Epidermal melanocyte (primary cell): Measurements from ENCODE around the gene UROC1.

Source experiments
- DNase-seq: peaks from one replicate; pipeline ENCODE4 v3.0.0; 2011; ENCODE audit warnings: low spot score; ENCODE audit not compliant: insufficient read length

Gene UROC1

DNA sequence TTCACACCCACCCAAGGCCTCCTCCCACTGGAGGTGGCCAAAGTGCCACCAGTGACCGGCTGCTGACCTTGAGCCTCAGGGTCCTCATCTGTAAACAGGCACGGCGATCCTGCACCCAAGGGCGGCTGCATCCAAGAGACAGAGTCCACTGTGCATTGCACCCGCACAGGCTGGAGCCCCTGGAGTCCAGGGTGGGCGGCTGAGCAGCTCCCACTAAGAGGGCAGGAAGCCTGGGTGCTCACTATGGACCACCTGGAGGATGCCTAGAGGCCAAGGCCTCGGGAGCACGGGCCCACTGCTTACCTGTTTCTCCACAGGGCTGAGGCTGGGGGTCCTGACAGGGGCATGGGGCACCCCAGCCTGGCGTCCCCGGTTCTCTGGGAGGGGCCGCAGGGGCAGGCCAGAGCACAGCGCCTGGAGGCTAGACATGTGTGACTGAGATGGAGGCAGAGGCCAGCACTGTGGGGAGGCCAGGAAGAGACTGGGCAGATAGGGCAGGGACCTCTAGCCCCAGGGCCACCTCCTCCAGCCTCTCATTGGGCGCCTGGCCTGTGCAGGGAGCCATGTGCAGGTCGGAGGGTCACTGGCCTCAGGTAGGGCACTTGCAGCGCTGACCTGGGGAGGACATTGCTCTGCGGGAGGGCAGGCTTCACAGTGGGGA is at the start of gene UROC1:
Gene UROC1, minus strand, starts transcription at position 483 of the 661 bp plus-strand sequence. Its CDS starts 54 bp downstream, at position 429.
- no peak for DNase-seq

- no peak for DNase-seq
Measured at GRCh38 chr3:126562737-126563276, 45.2 kb upstream of the UROC1 start.

- no peak for DNase-seq
Measured at GRCh38 chr3:126558336-126559071, 40.9 kb upstream of the UROC1 start, which contains the start of gene C3orf22. Gene C3orf22 (minus strand): TSS chr3:126558932. CDS start chr3:126553390, 5,542 bp downstream.

DNA sequence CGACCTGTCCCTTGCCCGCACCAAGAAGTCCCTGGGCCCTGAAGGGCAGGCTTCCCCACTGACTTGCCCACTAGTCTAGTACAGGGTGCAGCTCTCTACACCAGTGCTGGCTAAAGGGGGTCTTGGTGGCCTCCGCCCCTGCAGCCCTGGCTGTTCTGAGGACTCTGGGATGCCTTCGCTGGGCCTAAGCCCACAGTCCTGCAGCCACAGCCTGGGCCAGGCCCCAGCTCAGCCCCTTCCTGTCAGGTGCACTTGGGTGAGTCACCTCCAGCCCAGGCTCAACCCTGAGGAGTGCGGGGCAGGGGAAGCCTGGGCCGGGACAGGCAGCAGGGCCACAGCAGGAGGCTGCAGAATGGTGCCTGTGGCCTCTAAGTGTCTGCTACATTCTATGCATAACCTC is 40.2 kb upstream of the UROC1 start:
- no peak for DNase-seq

GRCh38 chr3:126557415-126557745 is 39.8 kb upstream of the UROC1 start:
- DNase-seq, result no peak

DNA sequence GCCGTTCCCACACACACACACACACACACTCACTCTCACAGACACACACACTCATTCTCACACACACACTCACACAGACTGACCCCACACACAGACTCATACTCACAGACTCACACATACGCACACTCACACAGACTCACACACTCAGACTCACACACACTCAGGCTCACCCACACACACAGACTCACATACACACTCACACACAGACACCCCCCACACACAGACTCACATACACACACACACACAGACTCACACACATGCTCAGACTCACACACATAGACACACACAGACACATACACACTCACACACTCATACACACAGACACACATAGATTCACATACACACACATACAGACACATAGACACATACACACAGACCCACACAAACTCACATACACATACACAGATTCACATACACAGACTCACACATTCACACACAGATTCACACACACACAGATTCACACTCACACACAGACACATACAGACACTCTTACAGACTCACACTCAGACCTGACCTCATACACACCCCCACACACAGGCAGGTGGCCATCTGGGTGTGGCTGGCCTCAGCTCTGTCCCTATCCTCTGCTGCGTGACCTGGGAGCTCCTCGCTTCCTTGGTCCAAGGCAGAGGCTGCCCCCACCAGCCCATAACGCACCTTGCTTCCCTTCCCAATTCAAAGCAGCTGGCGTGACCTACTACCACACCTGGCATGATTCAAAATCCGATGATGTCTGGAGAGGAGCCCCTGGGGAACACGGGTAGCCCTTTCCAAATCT is 39.3 kb upstream of the UROC1 start:
- no peak for DNase-seq

GRCh38 chr3:126555795-126556636 is 38.4 kb upstream of the UROC1 start:
- DNase-seq, result no peak

DNA sequence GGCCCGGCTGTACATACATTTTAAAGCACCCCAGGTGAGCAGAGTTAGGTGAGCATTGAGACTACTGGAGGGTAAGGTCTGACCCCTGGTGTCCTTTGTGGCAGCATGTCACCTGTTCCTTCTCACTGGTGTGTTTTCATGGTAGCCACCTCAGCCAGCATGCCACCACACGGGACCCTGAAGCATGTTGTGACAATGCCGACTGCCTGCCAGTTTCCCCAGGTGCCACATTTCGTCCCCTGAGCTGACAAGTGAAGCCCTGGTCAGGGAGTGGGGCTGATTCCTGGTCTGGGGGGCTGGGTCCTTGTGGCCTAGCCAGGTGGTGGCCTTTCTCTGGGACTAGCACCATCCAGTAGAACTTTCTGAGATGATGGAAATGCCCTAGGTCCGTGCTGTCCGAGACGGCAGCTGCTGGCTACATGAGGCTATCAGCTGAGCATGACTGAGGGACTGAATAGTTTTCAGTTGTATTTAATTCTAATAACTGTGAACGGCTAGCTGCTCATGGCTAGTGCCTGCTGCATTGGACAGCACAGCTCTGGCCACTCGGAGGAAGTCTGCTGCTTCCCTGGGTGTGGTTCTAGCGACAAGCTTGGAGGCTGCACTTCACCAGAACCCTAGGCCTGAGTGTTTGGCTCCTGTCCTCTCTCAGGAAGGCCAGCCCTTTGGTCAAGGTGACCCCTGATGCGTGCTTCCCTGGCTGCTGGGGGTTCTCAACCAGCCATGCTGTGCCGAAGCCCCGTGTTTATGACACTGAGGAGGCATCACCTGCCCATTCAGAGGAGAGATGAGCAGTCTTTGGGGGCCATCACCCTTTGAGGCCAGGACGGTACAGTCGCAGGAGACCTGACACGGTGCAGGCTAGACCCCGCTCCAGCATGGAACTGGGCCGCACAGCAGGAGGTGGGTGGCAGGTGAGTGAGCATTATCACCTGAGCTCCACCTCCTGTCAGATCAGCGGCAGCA is 37.3 kb upstream of the UROC1 start:
- DNase-seq, result no peak

DNA sequence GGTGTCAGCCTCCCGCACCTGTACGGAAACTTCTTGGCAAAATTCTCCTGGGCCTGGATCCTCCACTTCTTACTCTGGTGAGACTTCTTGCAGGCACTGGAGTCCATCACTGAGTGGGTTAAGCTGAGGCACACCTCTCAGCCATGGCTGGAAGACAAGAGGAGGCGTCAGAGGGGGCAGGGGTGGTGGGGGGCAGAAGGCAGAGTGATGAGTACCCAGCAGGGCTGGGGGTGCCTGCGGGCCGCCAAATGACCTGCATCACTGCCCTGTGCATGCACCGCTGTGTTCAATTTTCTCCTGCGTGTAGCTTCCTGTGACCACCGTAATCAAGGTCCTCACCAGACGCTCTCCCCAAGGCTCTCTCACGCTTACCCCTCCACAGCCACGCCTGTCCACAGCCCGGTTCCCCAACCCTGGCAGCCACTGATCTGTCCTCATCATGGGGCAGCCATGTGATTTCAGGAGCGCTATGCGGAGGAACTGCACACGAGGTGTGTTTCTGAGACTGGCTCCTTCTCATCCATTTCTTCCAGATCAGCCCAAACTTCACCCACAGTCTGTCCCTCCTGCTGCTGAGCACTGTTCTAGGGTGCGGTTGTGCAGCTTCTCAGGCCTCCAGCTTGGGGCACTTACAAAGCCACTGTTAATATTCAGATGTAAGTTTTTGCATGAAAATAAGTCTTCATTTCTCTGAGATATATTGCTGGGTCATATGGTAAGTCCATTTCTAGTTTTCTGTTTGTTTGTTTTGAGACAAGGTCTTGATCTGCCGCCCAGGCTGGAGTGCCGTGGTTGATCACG is 35.9 kb upstream of the UROC1 start:
- DNase-seq, result no peak

GRCh38 chr3:126552688-126553283 is 35.2 kb upstream of the UROC1 start:
- DNase-seq, result no peak

DNA sequence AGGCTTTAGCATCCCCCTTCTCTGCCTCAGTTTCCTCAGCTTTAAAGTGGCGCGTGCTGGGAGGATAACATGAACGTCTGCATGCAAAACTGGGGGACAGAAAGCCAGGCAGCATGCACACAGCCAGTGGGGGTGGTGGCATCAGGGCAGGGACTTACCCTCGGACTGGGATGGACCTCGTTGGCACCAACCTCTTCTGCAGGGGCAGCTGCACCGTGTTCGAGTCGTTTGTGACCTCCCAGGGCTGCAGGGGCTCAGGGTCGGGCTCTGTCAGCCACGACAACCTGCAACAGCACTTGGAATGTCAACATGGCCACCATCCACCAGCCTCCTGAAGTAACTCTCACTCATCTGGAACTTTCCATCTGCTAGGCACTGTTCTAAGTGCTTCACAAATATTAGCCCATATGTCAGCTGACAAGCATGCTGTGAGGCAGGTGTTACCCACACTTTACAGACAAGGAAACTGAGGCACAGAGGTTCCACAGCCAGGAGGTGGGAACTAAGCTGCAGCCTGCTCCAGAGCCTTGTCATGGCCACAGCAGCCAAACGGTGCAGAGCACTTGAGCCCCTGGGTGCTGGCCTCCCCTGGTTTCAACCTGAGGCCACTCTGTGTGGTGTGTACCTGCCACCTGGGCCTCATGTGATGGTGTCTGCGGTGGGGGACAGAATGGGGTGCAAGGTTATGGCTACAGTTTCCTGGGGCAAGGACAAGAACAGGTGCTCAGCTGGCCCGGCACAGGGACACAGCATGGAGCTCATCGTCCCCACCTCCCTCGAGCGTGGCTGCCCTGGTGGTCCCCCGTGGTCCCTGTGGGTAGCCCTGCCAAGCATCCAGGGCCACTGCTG is 34.5 kb upstream of the UROC1 start:
- DNase-seq, result no peak

DNA sequence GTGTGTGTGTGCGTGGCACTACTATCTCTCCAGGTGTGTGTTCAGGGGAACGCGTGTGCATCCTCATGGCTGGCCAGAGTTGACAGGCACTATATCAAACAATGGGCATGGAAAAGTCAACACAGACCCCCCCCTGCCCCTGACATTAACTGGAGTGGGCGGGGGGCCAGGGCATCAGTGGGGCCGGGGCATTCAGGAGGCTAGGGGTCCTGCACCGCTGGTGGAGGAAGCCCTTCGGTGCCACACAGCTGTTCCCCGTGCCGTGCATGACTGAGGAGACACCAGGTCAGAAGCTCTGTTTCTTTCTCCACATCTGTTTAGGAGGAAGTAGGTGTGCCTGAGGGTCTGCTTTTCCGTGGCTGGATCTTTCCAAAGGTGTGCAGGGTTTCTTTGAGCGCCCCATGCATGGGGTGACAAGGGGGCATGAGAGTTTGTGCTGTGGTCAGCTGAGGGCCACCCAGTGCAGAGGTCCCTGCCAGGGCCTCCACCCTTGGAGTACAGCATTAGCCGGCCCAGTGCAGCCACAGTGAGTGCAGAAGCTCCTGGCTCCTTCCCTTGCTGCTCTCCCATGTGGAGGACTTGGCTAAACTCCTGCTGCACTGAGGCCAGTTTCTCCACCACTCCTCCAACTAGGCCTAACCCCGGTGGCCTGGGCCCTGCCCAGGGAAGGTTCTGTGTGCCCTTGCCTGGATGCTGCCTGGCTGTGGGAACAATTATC is 33.7 kb upstream of the UROC1 start:
- DNase-seq, result no peak

DNA sequence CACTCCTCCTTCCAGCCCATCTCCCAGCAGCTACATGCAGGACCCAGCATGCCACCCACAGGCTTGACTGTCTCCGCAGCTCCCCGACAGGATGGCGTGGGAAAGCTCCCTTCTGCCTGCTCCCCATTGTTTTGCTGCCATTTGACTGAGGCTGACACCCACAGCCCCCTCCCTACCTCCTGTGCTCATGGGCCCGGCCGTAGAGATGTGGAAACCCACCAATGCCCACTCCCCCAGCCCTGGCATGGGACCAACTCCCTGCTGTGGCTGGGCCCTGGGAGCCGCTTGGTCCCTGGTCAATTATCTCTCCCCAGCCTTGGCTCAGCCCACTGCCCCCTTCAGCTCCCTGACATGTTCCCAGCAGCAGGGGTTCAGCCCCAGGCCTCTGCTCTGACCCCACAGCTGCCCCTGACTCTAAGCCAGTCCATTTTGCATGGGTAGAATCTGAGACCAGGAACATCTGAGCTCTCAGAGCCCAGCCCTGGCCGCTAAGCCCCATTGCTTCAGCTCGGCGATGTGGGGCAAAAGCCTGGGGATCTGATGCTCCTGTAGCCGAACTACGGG is 33.0 kb upstream of the UROC1 start:
- no peak for DNase-seq

- DNase-seq, result no peak
Measured at GRCh38 chr3:126549861-126550487, 32.4 kb upstream of the UROC1 start.

DNA sequence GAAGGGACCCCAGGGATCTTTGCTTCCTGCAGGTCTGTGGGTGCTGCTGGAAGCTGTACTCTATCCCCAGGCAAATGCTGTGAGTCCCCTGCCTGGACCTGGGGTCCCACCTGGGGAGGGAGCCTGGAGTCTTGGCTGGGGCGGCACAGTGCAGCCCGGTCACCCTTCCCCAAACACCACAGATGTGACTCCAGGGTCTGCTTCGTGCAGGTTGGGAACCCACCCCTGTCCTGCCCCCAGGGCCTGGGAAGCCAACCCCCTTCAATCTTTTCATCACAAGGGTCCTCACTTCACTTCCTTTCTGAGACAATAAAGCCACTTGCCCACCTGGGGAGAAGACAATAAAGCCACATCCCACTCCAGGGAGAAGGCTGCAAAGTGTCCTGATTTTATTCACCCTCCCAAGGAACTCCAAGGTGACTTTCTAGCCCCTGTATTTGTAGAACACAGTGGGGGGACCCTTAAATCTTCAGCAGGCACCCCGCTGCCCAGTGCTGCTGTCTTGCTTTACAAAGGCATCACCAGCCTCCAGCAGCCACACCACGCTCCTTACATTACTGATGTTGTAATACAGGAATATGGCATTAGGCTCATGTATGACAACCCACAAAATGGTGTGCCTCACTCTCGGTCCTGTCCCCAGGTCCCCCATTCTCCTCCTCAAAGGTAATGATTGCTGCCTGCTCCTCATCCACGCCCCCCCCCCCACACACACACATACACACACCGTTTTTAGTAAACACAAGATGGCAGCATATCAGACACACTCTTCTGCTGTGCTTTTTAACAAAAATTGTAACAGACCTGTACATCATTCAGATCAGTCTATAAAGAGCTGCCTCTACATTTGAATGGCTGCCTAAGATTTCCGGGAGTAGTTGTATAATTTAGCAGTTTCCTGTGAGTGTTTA is 31.2 kb upstream of the UROC1 start:
- no peak for DNase-seq
